ENCODE results near the gene BABAM2. TPM values are rescaled to one million over a fixed set of nuclear protein-coding genes. Genes with fewer than 3 reads are reported as not detected.
A peak's percentile ranks its signal among the peaks of the same experiment; 100 is the strongest.

Gene BABAM2
- total and polyA plus RNA-seq, 9 of the 15 experiments (the other 6 are each of a cell fraction or from before 2014, with no cell fraction given): 10.9 to 37.4 (median 25.6) TPM

GRCh38 chr2:28354920-28355520 is 464.5 kb downstream of the BABAM2 start (continued):
- TF ChIP-seq SAFB2 (IDR thresholded peaks at IDR 0.05; ENCODE audit: borderline replicate concordance, low read depth, low read length, severe bottlenecking) (no peak), THAP7 (CRISPR knock-in tag; IDR thresholded peaks at IDR 0.05) (no peak), TAF7 (tag; IDR thresholded peaks at IDR 0.05) (peak; percentile 24; the same call in 1 of the 2 replicates), XRCC5 (IDR thresholded peaks at IDR 0.05; ENCODE audit: low read depth, low read length) (0 out of 2 replicates have a peak, but pooled peaks have one; percentile 20), ETV6 (IDR thresholded peaks at IDR 0.05; ENCODE audit: borderline replicate concordance in 1 of 2, low read depth in 2 of 2, low read length in 1 of 2) (0 out of 4 replicates have a peak, but pooled peaks of 1 of the 2 experiments have one; percentile 21), ETV6 (CRISPR knock-in tag; IDR thresholded peaks at IDR 0.05; ENCODE audit: borderline replicate concordance) (no peak), HDGF (IDR thresholded peaks at IDR 0.05) (0 out of 2 replicates have a peak, but pooled peaks have one; percentile 78), MLLT1 (IDR thresholded peaks at IDR 0.05) (0 out of 4 replicates have a peak, but pooled peaks of 1 of the 2 experiments have one; percentile 45), SAFB (IDR thresholded peaks at IDR 0.05; ENCODE audit: borderline replicate concordance, low read depth, low read length) (no peak), ZBTB33 (CRISPR knock-in tag; IDR thresholded peaks at IDR 0.05) (0 out of 2 replicates have a peak, but pooled peaks have one; percentile 32), DIDO1 (tag; IDR thresholded peaks at IDR 0.05; ENCODE audit: low read depth) (0 out of 2 replicates have a peak, but pooled peaks have one; percentile 7), MTF1 (CRISPR knock-in tag; IDR thresholded peaks at IDR 0.05; ENCODE audit: borderline replicate concordance) (0 out of 2 replicates have a peak, but pooled peaks have one; percentile 10), HBP1 (CRISPR knock-in tag; IDR thresholded peaks at IDR 0.05) (0 out of 2 replicates have a peak, but pooled peaks have one; percentile 11), ZNF583 (CRISPR knock-in tag; IDR thresholded peaks at IDR 0.05) (no peak), ZNF695 (CRISPR knock-in tag; IDR thresholded peaks at IDR 0.05) (0 out of 2 replicates have a peak, but pooled peaks have one; percentile 39), TOE1 (IDR thresholded peaks at IDR 0.05; ENCODE audit: borderline replicate concordance) (0 out of 2 replicates have a peak, but pooled peaks have one; percentile 7), TOE1 (CRISPR knock-in tag; IDR thresholded peaks at IDR 0.05; ENCODE audit: borderline replicate concordance, low read depth) (peak; percentile 38; the same call in 1 of the 2 replicates), ZNF133 (CRISPR knock-in tag; IDR thresholded peaks at IDR 0.05) (0 out of 2 replicates have a peak, but pooled peaks have one; percentile 20), ATF3 (IDR thresholded peaks at IDR 0.05) (no peak), ATF3 (CRISPR knock-in tag; conservative IDR thresholded peaks at IDR 0.05) (no peak), ZNF75A (CRISPR knock-in tag; IDR thresholded peaks at IDR 0.05) (0 out of 2 replicates have a peak, but pooled peaks have one; percentile 7)
